GM12878 (cell line): ENCODE measurements around the gene LRP4. TPM values are rescaled to one million over a fixed set of nuclear protein-coding genes. Genes with fewer than 3 reads are reported as not detected.

ENCODE experiments used
- ATAC-seq: fragments of 200-7000 bp; cut with Tn5 transposase; 3 replicates; pipeline ENCODE4 v1.9.1; 2020; ENCODE audit warnings: mild to moderate bottlenecking, moderate library complexity
- BruUV-seq: library from RNA; stranded (reverse); fragments of 400-500 nt; replicated peaks from 2 replicates; lab custom pipeline; 2021; lab: Mats Ljungman, UMichigan
- CTCF ChIA-PET: fragments of 300-600 bp; sonication (Branson Sonifier 250); formaldehyde crosslinking; extraction: SDS; loops from one replicate; lab custom pipeline; 2021; ENCODE audit warnings: inconsistent platforms; lab: Yijun Ruan, JAX
- POLR2A ChIA-PET: fragments of 350-600 bp; formaldehyde crosslinking; extraction: SDS; loops from one replicate; lab custom pipeline; 2021; ENCODE audit warnings: inconsistent platforms; lab: Charles Lee
- RAD21 ChIA-PET: fragments of 300-600 bp; sonication (Branson Sonifier 250); formaldehyde crosslinking; loops from one replicate; lab custom pipeline; 2023; ENCODE audit warnings: antibody characterized with exemption; ENCODE audit not compliant: unreplicated experiment; lab: Charles Lee
- SMC1A ChIA-PET: fragments of 300-600 bp; sonication (Branson Sonifier 250); formaldehyde crosslinking; loops from one replicate; lab custom pipeline; 2023; ENCODE audit not compliant: unreplicated experiment, uncharacterized antibody; lab: Charles Lee
- DNase-seq: peaks from one replicate; pipeline ENCODE4 v3.0.0-alpha.2; 2011; ENCODE audit warnings: low read depth, low spot score
- FAIRE-seq: peaks from 3 replicates; lab custom pipeline; 2011; peaks lifted over from hg19 to GRCh38; lab: Jason Lieb, UNC
- H2AFZ ChIP-seq: 2 replicates; pipeline ENCODE4 v1.6.0; 2011; ENCODE audit warnings: low read depth, low read length, control low read depth; ENCODE audit not compliant: control insufficient read depth
- H3K27ac ChIP-seq: 2 replicates; pipeline ENCODE4 v1.5.1; 2011; ENCODE audit warnings: control low read depth; ENCODE audit not compliant: control insufficient read depth, insufficient read depth
- H3K27me3 ChIP-seq, 2 experiments: replicated peaks in 1 of 2; 2 replicates each; pipeline versions ENCODE4 v1.6.0 to v1.6.1; 2011; ENCODE audit warnings: low read length in 1 of 2; ENCODE audit not compliant: control insufficient read depth in 2 of 2, insufficient read depth in 2 of 2
- H3K36me3 ChIP-seq, 2 experiments: 2 replicates each; pipeline ENCODE4 v1.5.1; 2011; ENCODE audit warnings: low read length in 1 of 2; ENCODE audit not compliant: control insufficient read depth in 2 of 2, insufficient read depth in 2 of 2
- H3K4me1 ChIP-seq: 2 replicates; pipeline ENCODE4 v1.6.1; 2011; ENCODE audit warnings: mild to moderate bottlenecking, low read length, moderate library complexity, mixed read lengths; ENCODE audit not compliant: control insufficient read depth, insufficient read depth
- H3K4me2 ChIP-seq: 2 replicates; pipeline ENCODE4 v1.6.0; 2011; ENCODE audit warnings: control low read depth; ENCODE audit not compliant: control insufficient read depth, insufficient read depth
- H3K4me3 ChIP-seq: fragments of 200-600 bp; sonication (generic); 2 replicates; pipeline ENCODE4 v1.5.1; 2016
- H3K79me2 ChIP-seq: 2 replicates; pipeline ENCODE4 v1.6.0; 2011; ENCODE audit warnings: low read length; ENCODE audit not compliant: control insufficient read depth, insufficient read depth
- H3K9ac ChIP-seq: 2 replicates; pipeline ENCODE4 v1.8.0; 2011; ENCODE audit warnings: low read length, control low read depth, mixed read lengths; ENCODE audit not compliant: control insufficient read depth, insufficient read depth
- H3K9me3 ChIP-seq: replicated peaks from 3 replicates; pipeline ENCODE4 v1.5.1; 2011; ENCODE audit warnings: mild to moderate bottlenecking, low read length; ENCODE audit not compliant: control insufficient read depth, insufficient read depth
- H4K20me1 ChIP-seq: 2 replicates; pipeline ENCODE4 v1.6.0; 2011; ENCODE audit not compliant: control insufficient read depth, insufficient read depth
- ATF2 ChIP-seq: IDR thresholded peaks from 2 replicates; pipeline ENCODE4 v1.6.1; 2012; ENCODE audit warnings: low read length, inconsistent platforms
- BRCA1 ChIP-seq: IDR thresholded peaks from 2 replicates; pipeline ENCODE4 v1.6.1; 2011; ENCODE audit warnings: low read depth, low read length, improper control_type of control experiment
- E2F8 ChIP-seq: fragments of 450-650 bp; IDR thresholded peaks from 2 replicates; pipeline ENCODE4 v1.6.1; 2018; ENCODE audit warnings: mild to moderate bottlenecking, low read depth, moderate library complexity; ENCODE audit not compliant: partially characterized antibody
- NBN ChIP-seq: fragments of 450-650 bp; IDR thresholded peaks from 2 replicates; pipeline ENCODE4 v1.6.1; 2016
- PAX5 ChIP-seq: IDR thresholded peaks from 2 replicates; pipeline ENCODE4 v1.6.1; 2011; ENCODE audit warnings: low read depth, low read length, borderline replicate concordance
- POLR2AphosphoS2 ChIP-seq: IDR thresholded peaks from 2 replicates; pipeline ENCODE4 v1.6.1; 2011; ENCODE audit warnings: low read depth, mild to moderate bottlenecking, low read length, improper control_type of control experiment, moderate library complexity
- RB1 ChIP-seq: fragments of 450-650 bp; formaldehyde crosslinking; IDR thresholded peaks from 2 replicates; pipeline ENCODE4 v1.6.1; 2017; ENCODE audit warnings: mild to moderate bottlenecking, borderline replicate concordance
- RUNX3 ChIP-seq: IDR thresholded peaks from 2 replicates; pipeline ENCODE4 v1.6.1; 2012; ENCODE audit warnings: low read length, inconsistent platforms
- STAT3 ChIP-seq: IDR thresholded peaks from 2 replicates; pipeline ENCODE4 v1.6.1; 2011; ENCODE audit warnings: low read depth, low read length, improper control_type of control experiment
- TCF7 ChIP-seq: IDR thresholded peaks from 2 replicates; pipeline ENCODE4 v1.6.1; 2014; ENCODE audit warnings: antibody characterized with exemption, borderline replicate concordance
- ZBTB4 ChIP-seq: fragments of 450-650 bp; formaldehyde crosslinking; IDR thresholded peaks from 2 replicates; pipeline ENCODE4 v1.4.0; 2022; ENCODE audit warnings: mild to moderate bottlenecking, moderate library complexity
- ZNF384 ChIP-seq: IDR thresholded peaks from 2 replicates; pipeline ENCODE4 v1.6.1; 2012; ENCODE audit warnings: low read depth, mild to moderate bottlenecking, low read length, improper control_type of control experiment, borderline replicate concordance
- WGBS: methylation state at CpG from one replicate; pipeline ENCODE4 v1.1.6; 2016; ENCODE audit warnings: low lambda C conversion rate; ENCODE audit not compliant: insufficient replicate concordance, insufficient coverage; ENCODE audit errors: missing lambda C conversion rate; 5-methylcytosine and 5-hydroxymethylcytosine counted together
- in situ Hi-C: fragments of 300-500 bp; cut with MboI; formaldehyde crosslinking; loops from 9 replicates; pipeline ENCODE4 v1.14.3; 2018; ENCODE audit warnings: mixed read lengths
- intact Hi-C: fragments of 100-400 bp; cut with micrococcal nuclease; formaldehyde crosslinking; loops from one replicate; pipeline ENCODE4 v1.14.2; 2022; ENCODE audit not compliant: unreplicated experiment
- polyA plus RNA-seq, 11 experiments: library from polyadenylated mRNA; depleted of rRNA in 4 of 11; unstranded in 6 of 11; stranded (reverse) in 5 of 11; fragments of >200 nt; fragmentation: Nextera tagmentation in 4 of 11; fragmentation: Illumina TruSeq in 1 of 11; extraction: Ambion mirVana in 4 of 11; extraction: Trizol in 1 of 11; gene quantifications; 1 replicate in 1 of 11; 2 replicates in 10 of 11; pipeline versions ENCODE4 v1.2.1 to v1.2.3, GENCODE V29; 2011 to 2016; ENCODE audit warnings: inconsistent platforms in 2 of 11, missing spikeins in 2 of 11, low read depth in 1 of 11
- total RNA-seq, 4 experiments: library from RNA; depleted of rRNA in 3 of 4; stranded (reverse); fragments of >200 nt in 3 of 4; fragmentation: Illumina TruSeq in 1 of 4; extraction: Trizol in 1 of 4; gene quantifications; 2 replicates each; pipeline versions ENCODE4 v1.2.1 to v1.2.3, GENCODE V29; 2013 to 2021

The LRP4 gene
- total and polyA plus RNA-seq, 10 of the 15 experiments (the other 5 are each of a cell fraction or from before 2014, with no cell fraction given), result under 0.01 to 0.06 (median 0.03) TPM; not detected in 6

- CTCF ChIA-PET, result interaction anchor here (0.9 to 3.1 kb wide), 7 partner anchors 9 to 234 kb away, joined by 3 to 39 read pairs (median 4); no protein-coding TSS in a partner anchor
Observed at GRCh38 chr11:46920755-46921154, 2.4 kb upstream of the LRP4 start.

More at GRCh38 chr11:46920755-46921154, 2.4 kb upstream of the LRP4 start:
- Histone ChIP-seq H3K79me2 (no peaks in the 10 kb centered on the region), H3K27me3 (peaks cover 6 to 24% of the 10 kb centered on the region in 2 experiments), H3K9me3 (no peaks in the 10 kb centered on the region), H2AFZ (no peak overlapping the region), H3K4me1 (peaks cover 6% of the 10 kb centered on the region; the same call in 1 of the 2 replicates), H4K20me1 (no peaks in the 10 kb centered on the region), H3K36me3 (no peaks in the 10 kb centered on the region), H3K4me2 (no peak overlapping the region), H3K4me3 (no peak overlapping the region), H3K27ac (no peak overlapping the region), H3K9ac (no peak overlapping the region)
- no TSS peak for BruUV-seq
- 48% methylated on average over 4 of the region's 4 CpGs for WGBS
- no peak for TF ChIP-seq RB1
- TF ChIP-seq E2F8, result no peak
- no peak for TF ChIP-seq RUNX3
- TF ChIP-seq BRCA1, result no peak
- TF ChIP-seq ZNF384, result no peak
- TF ChIP-seq ATF2, result no peak
- TF ChIP-seq ZBTB4 (CRISPR knock-in tag), result no peak
- no peak for TF ChIP-seq POLR2AphosphoS2
- no peak for TF ChIP-seq NBN
- no peak for TF ChIP-seq STAT3
- TF ChIP-seq TCF7, result no peak
- no peak for TF ChIP-seq PAX5
- ChIA-PET SMC1A (interaction anchor here (2.7 kb wide), 1 partner anchor 233 kb away, joined by 19 read pairs; no protein-coding TSS in a partner anchor), POLR2A (no interaction called here), RAD21 (interaction anchor here (1.1 to 3.1 kb wide), 3 partner anchors 30 to 232 kb away, joined by 4 to 17 read pairs (median 5); no protein-coding TSS in a partner anchor)
- intact Hi-C loops (loop anchor here (1.0 kb wide), 2 partner anchors 31 to 233 kb away; no protein-coding TSS in a partner anchor), in situ Hi-C loops (no loop called here)
- no peak for ATAC-seq
- DNase-seq, result no peak
- FAIRE-seq, result no peak
